ENCODE results near the gene KCNMA1.

DNA sequence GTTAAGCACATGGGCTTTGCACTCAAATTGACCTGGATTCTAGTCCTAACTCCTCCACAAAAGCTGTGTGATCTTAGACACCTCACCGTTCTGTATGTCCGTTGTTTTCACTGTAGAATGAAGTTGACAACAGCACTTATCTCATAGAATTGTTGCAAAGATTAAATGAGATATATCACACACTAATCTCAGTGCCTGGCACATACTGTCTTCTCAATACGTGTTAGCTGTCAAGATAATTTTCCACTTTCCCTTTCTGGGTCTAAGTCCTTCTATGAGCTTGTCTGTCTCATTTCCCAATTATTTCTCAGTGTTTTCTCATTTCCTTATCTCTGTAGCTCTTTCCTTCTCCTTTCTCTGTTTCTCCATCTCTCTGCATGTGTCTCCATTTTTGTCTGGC, 296.6 kb downstream of the KCNMA1 start:
- TF ChIP-seq SUZ12 (IDR thresholded peaks at IDR 0.05; ENCODE audit: extremely low read depth, insufficient read depth, insufficient read length): no peak
- no peak for TF ChIP-seq ZNF274 (IDR thresholded peaks at IDR 0.05; ENCODE audit: low read depth, low read length)

Measured in NT2/D1 (cell line).